GM12874 (cell line): Measurements from ENCODE around the gene TMEM43.

ENCODE experiments used
- CTCF ChIP-seq: IDR thresholded peaks from 2 replicates; pipeline ENCODE4 v1.5.1; 2011; ENCODE audit warnings: low read depth, mild to moderate bottlenecking, control low read depth, low read length, moderate library complexity; ENCODE audit not compliant: insufficient read depth

The TMEM43 gene

GRCh38 chr3:14179795-14180194 is 54.9 kb downstream of the TMEM43 start:
- TF ChIP-seq CTCF = no peak

GRCh38 chr3:14181253-14181652 is 56.4 kb downstream of the TMEM43 start:
- no peak for TF ChIP-seq CTCF

- no peak for TF ChIP-seq CTCF
Observed at GRCh38 chr3:14183015-14183577, 58.2 kb downstream of the TMEM43 start.

- TF ChIP-seq CTCF = no peak
Observed at GRCh38 chr3:14186854-14187458, 62.1 kb downstream of the TMEM43 start.

GRCh38 chr3:14188041-14188754 is 63.3 kb downstream of the TMEM43 start:
- TF ChIP-seq CTCF = no peak
